Measurements from ENCODE around the gene GOLGA2.

GRCh38 chr9:128224877-128225276, 50.9 kb downstream of the GOLGA2 start:
- no peak for TF ChIP-seq CTCF (conservative IDR thresholded peaks at IDR 0.05 in 1 of 2, IDR thresholded peaks at IDR 0.05 in 1 of 2; ENCODE audit: low read depth in 1 of 2, low read length in 2 of 2)
- no peak for TF ChIP-seq EZH2 (IDR thresholded peaks at IDR 0.05; ENCODE audit: low read length, missing control alignments)

Measured in fibroblast of lung (primary cell).